HepG2 (cell line): Measurements from ENCODE around the gene RAB40C. TPM values are rescaled to one million over a fixed set of nuclear protein-coding genes. Genes with fewer than 3 reads are reported as not detected.

ENCODE experiments used
- ARNT ChIP-seq: fragments of 450-650 bp; IDR thresholded peaks from 2 replicates; pipeline ENCODE4 v1.6.1; 2017
- ATF1 ChIP-seq: IDR thresholded peaks from 2 replicates; pipeline ENCODE4 v1.6.1; 2016; ENCODE audit warnings: mild to moderate bottlenecking, control low read depth
- ATF2 ChIP-seq: sonication (generic); formaldehyde crosslinking; IDR thresholded peaks from 2 replicates; pipeline ENCODE4 v1.4.0; 2020; ENCODE audit warnings: missing genetic modification reagents
- ATF7-NPFF ChIP-seq: sonication (generic); formaldehyde crosslinking; IDR thresholded peaks from 2 replicates; pipeline ENCODE4 v1.8.1; 2023; ENCODE audit warnings: mild to moderate bottlenecking, low read depth, missing genetic modification reagents, moderate library complexity
- CERS6 ChIP-seq: sonication (generic); formaldehyde crosslinking; IDR thresholded peaks from 2 replicates; pipeline ENCODE4 v1.5.0; 2020; ENCODE audit warnings: missing genetic modification reagents
- FOXC1 ChIP-seq: sonication (generic); formaldehyde crosslinking; IDR thresholded peaks from 2 replicates; pipeline ENCODE4 v1.8.0; 2022; ENCODE audit warnings: mild to moderate bottlenecking, missing genetic modification reagents, borderline replicate concordance
- GZF1 ChIP-seq: sonication (generic); formaldehyde crosslinking; IDR thresholded peaks from 2 replicates; pipeline ENCODE4 v1.5.1; 2020; ENCODE audit warnings: mild to moderate bottlenecking, missing genetic modification reagents
- RFX1 ChIP-seq: fragments of 450-650 bp; IDR thresholded peaks from 2 replicates; pipeline ENCODE4 v1.6.1; 2017
- TIGD3 ChIP-seq: sonication (generic); formaldehyde crosslinking; IDR thresholded peaks from 2 replicates; pipeline ENCODE4 v1.5.1; 2020; ENCODE audit warnings: mild to moderate bottlenecking, missing genetic modification reagents, borderline replicate concordance
- USF2 ChIP-seq, 2 experiments: sonication (generic) in 1 of 2; formaldehyde crosslinking in 1 of 2; IDR thresholded peaks; 2 replicates each; pipeline versions ENCODE4 v1.5.1 to v1.6.1; 2011 to 2020; ENCODE audit warnings: borderline replicate concordance in 1 of 2, low read depth in 1 of 2, low read length in 1 of 2, mild to moderate bottlenecking in 1 of 2, missing genetic modification reagents in 1 of 2, moderate library complexity in 1 of 2
- ZNF225 ChIP-seq: sonication (generic); formaldehyde crosslinking; IDR thresholded peaks from 2 replicates; pipeline ENCODE4 v1.4.0; 2020; ENCODE audit warnings: mild to moderate bottlenecking, missing genetic modification reagents
- ZNF326 ChIP-seq: sonication (generic); formaldehyde crosslinking; IDR thresholded peaks from 2 replicates; pipeline ENCODE4 v1.4.0; 2020; ENCODE audit warnings: missing genetic modification reagents, borderline replicate concordance
- ZNF407 ChIP-seq: sonication (generic); formaldehyde crosslinking; IDR thresholded peaks from one replicate; pipeline ENCODE4 v1.5.1; 2020; ENCODE audit warnings: mild to moderate bottlenecking, missing genetic modification reagents; ENCODE audit errors: not compliant biosample characterization
- polyA plus RNA-seq, 8 experiments: library from polyadenylated mRNA; depleted of rRNA in 3 of 8; stranded (reverse) in 7 of 8; unstranded in 1 of 8; fragments of >200 nt; fragmentation: Illumina TruSeq in 4 of 8; extraction: Trizol in 4 of 8; gene quantifications; 2 replicates each; pipeline versions ENCODE4 v1.2.1 to v1.2.3, GENCODE V29; 2011 to 2016; ENCODE audit warnings: low read depth in 4 of 8, missing spikeins in 1 of 8, mixed read lengths in 1 of 8; ENCODE audit not compliant: insufficient read depth in 1 of 8
- total RNA-seq, 5 experiments: library from RNA; depleted of rRNA; stranded (reverse); fragments of >200 nt; fragmentation: Illumina TruSeq; extraction: Trizol; gene quantifications; 2 replicates each; pipeline ENCODE4 v1.2.3, GENCODE V29; 2016; ENCODE audit warnings: low read depth in 1 of 5

RAB40C gene
- total and polyA plus RNA-seq, 2 of the 13 experiments (the other 11 are each of a cell fraction or from before 2014, with no cell fraction given): 7.7 to 11.5 TPM

- TF ChIP-seq GZF1 (CRISPR knock-in tag): no peak
- peak; percentile 93 for TF ChIP-seq RFX1
- TF ChIP-seq ATF2: peak; percentile 82
- no peak for TF ChIP-seq CERS6
- no peak for TF ChIP-seq ZNF407 (CRISPR knock-in tag)
- TF ChIP-seq TIGD3 (CRISPR knock-in tag): no peak
- peak; percentile 92 for TF ChIP-seq ZNF225 (CRISPR knock-in tag)
- peak; percentile 98 for TF ChIP-seq FOXC1 (CRISPR knock-in tag)
- no peak for TF ChIP-seq ARNT
- TF ChIP-seq ATF7-NPFF (CRISPR knock-in tag): peak; percentile 97
- TF ChIP-seq ZNF326 (CRISPR knock-in tag): no peak
- TF ChIP-seq USF2 (IDR thresholded peaks at IDR 0.05; ENCODE audit: low read depth, low read length): peak; percentile 96
- TF ChIP-seq USF2 (CRISPR knock-in tag; IDR thresholded peaks at IDR 0.05; ENCODE audit: borderline replicate concordance): peak; percentile 95
- no peak for TF ChIP-seq ATF1 (CRISPR knock-in tag)
Observed at GRCh38 chr16:648781-649589, 59.1 kb downstream of the RAB40C start, which contains the start of gene WDR90 (continued).
